GM12878 (cell line): ENCODE measurements around the gene MEIOC. TPM values are rescaled to one million over a fixed set of nuclear protein-coding genes. Genes with fewer than 3 reads are reported as not detected.

Experiments
- MEF2A ChIP-seq: IDR thresholded peaks from 2 replicates; pipeline ENCODE4 v1.6.1; 2011; ENCODE audit warnings: low read depth, mild to moderate bottlenecking, low read length, moderate library complexity; ENCODE audit not compliant: insufficient read depth
- polyA plus RNA-seq, 11 experiments: library from polyadenylated mRNA; depleted of rRNA in 4 of 11; unstranded in 6 of 11; stranded (reverse) in 5 of 11; fragments of >200 nt; fragmentation: Nextera tagmentation in 4 of 11; fragmentation: Illumina TruSeq in 1 of 11; extraction: Ambion mirVana in 4 of 11; extraction: Trizol in 1 of 11; gene quantifications; 1 replicate in 1 of 11; 2 replicates in 10 of 11; pipeline versions ENCODE4 v1.2.1 to v1.2.3, GENCODE V29; 2011 to 2016; ENCODE audit warnings: inconsistent platforms in 2 of 11, missing spikeins in 2 of 11, low read depth in 1 of 11
- small RNA-seq: library from RNA; depleted of rRNA; stranded (forward); fragments of <200 nt; gene quantifications from one replicate; pipeline ENCODE3, GENCODE V24; 2014
- total RNA-seq, 4 experiments: library from RNA; depleted of rRNA in 3 of 4; stranded (reverse); fragments of >200 nt in 3 of 4; fragmentation: Illumina TruSeq in 1 of 4; extraction: Trizol in 1 of 4; gene quantifications; 2 replicates each; pipeline versions ENCODE4 v1.2.1 to v1.2.3, GENCODE V29; 2013 to 2021
- TF ChIP-seq, protein P1 (sequence below): fragments of 450-650 bp; IDR thresholded peaks from 2 replicates; pipeline ENCODE4 v1.6.1; 2018; ENCODE audit warnings: mild to moderate bottlenecking, low read depth, moderate library complexity; ENCODE audit not compliant: partially characterized antibody

MEIOC gene
- total and polyA plus RNA-seq, 10 of the 15 experiments (the other 5 are each of a cell fraction or from before 2014, with no cell fraction given), result 0.01 to 0.48 (median 0.12) TPM; not detected in 4

DNA sequence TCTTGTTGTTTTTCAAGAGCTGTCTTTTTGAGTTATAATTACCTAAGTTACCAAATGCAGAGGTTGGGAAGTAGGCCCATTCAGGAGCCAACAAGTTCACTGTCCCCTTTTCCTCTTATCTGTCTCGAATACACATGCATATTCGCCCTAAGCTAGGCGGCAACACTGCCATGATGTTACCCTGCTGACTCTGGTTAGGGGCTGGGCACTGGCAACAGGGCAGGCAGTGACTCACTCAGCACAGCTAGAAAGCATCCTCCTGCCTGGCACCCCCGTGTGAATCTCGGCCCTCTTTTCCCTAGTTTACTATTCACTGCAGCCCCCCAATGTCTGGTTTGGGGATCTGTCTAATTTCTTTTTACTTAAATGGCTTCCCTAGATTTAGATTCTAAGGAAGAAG lies 66.0 kb downstream of the MEIOC start (continued):
- TF ChIP-seq, protein P1, sequence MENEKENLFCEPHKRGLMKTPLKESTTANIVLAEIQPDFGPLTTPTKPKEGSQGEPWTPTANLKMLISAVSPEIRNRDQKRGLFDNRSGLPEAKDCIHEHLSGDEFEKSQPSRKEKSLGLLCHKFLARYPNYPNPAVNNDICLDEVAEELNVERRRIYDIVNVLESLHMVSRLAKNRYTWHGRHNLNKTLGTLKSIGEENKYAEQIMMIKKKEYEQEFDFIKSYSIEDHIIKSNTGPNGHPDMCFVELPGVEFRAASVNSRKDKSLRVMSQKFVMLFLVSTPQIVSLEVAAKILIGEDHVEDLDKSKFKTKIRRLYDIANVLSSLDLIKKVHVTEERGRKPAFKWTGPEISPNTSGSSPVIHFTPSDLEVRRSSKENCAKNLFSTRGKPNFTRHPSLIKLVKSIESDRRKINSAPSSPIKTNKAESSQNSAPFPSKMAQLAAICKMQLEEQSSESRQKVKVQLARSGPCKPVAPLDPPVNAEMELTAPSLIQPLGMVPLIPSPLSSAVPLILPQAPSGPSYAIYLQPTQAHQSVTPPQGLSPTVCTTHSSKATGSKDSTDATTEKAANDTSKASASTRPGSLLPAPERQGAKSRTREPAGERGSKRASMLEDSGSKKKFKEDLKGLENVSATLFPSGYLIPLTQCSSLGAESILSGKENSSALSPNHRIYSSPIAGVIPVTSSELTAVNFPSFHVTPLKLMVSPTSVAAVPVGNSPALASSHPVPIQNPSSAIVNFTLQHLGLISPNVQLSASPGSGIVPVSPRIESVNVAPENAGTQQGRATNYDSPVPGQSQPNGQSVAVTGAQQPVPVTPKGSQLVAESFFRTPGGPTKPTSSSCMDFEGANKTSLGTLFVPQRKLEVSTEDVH, result no peak
- no peak for TF ChIP-seq MEF2A

Small RNA genes lying within 50 kb of the gene (small RNA-seq; reads per million reads assigned to genes)
- not detected for gene RN7SL819P
- gene SMCO4P1, result not detected

Other genes with a start within 250 kb of the MEIOC start
Only the 7 nearest of the 8 such genes appear.
- 16.0 and 16.8 TPM in 2 replicates for gene GPATCH8, start 153.1 kb upstream of the MEIOC start, total RNA-seq (2014; rRNA removed)
- gene GPATCH8, start 153.1 kb upstream of the MEIOC start, total RNA-seq (2014; rRNA removed; fragmentation: Illumina TruSeq; extraction: Trizol), result 17.9 and 21.8 TPM in 2 replicates
- gene GPATCH8, start 153.1 kb upstream of the MEIOC start, total RNA-seq (2021), result 36.6 and 38.5 TPM in 2 replicates
- gene GPATCH8, start 153.1 kb upstream of the MEIOC start, polyA plus RNA-seq (2011; rRNA removed), result 13.9 and 20.8 TPM in 2 replicates
- gene GPATCH8, start 153.1 kb upstream of the MEIOC start, polyA plus RNA-seq (2014; fragmentation: Illumina TruSeq; extraction: Trizol), result 31.4 and 33.7 TPM in 2 replicates
- 10 to 100 TPM; 11.7 to 18.2 TPM for gene GPATCH8, start 153.1 kb upstream of the MEIOC start, polyA plus RNA-seq (2014; fragmentation: Nextera tagmentation; extraction: Ambion mirVana)
- 21.7 and 23.0 TPM in 2 replicates for gene GPATCH8, start 153.1 kb upstream of the MEIOC start, polyA plus RNA-seq (2014; rRNA removed)
- 10 to 100 TPM; 43.3 to 45.1 TPM for gene GPATCH8, start 153.1 kb upstream of the MEIOC start, polyA plus RNA-seq (2016; fragmentation: Nextera tagmentation; extraction: Ambion mirVana)
- gene FZD2, start 99.0 kb upstream of the MEIOC start, total RNA-seq (2014; rRNA removed), result 1.0 and 1.5 TPM in 2 replicates
- gene FZD2, start 99.0 kb upstream of the MEIOC start, total RNA-seq (2014; rRNA removed; fragmentation: Illumina TruSeq; extraction: Trizol), result 0.41 and 0.63 TPM in 2 replicates
- 4.2 and 4.3 TPM in 2 replicates for gene FZD2, start 99.0 kb upstream of the MEIOC start, total RNA-seq (2021)
- gene FZD2, start 99.0 kb upstream of the MEIOC start, polyA plus RNA-seq (2011; rRNA removed), result 0.33 and 0.67 TPM in 2 replicates
- gene FZD2, start 99.0 kb upstream of the MEIOC start, polyA plus RNA-seq (2014; fragmentation: Illumina TruSeq; extraction: Trizol), result 0.11 and 0.21 TPM in 2 replicates
- under 1 TPM in 1 of 2 experiments, not detected in 1; 0.09 TPM for gene FZD2, start 99.0 kb upstream of the MEIOC start, polyA plus RNA-seq (2014; fragmentation: Nextera tagmentation; extraction: Ambion mirVana)
- 4.0 and 4.9 TPM in 2 replicates for gene FZD2, start 99.0 kb upstream of the MEIOC start, polyA plus RNA-seq (2014; rRNA removed)
- under 1 TPM; 0.25 to 0.29 TPM for gene FZD2, start 99.0 kb upstream of the MEIOC start, polyA plus RNA-seq (2016; fragmentation: Nextera tagmentation; extraction: Ambion mirVana)
- gene CCDC43, start 33.3 kb downstream of the MEIOC start, total RNA-seq (2014; rRNA removed), result 22.4 and 31.7 TPM in 2 replicates
- 41.0 and 42.3 TPM in 2 replicates for gene CCDC43, start 33.3 kb downstream of the MEIOC start, total RNA-seq (2014; rRNA removed; fragmentation: Illumina TruSeq; extraction: Trizol)
- gene CCDC43, start 33.3 kb downstream of the MEIOC start, total RNA-seq (2021), result 22.6 and 25.7 TPM in 2 replicates
- gene CCDC43, start 33.3 kb downstream of the MEIOC start, polyA plus RNA-seq (2011; rRNA removed), result 17.6 and 28.9 TPM in 2 replicates
- 34.0 and 42.6 TPM in 2 replicates for gene CCDC43, start 33.3 kb downstream of the MEIOC start, polyA plus RNA-seq (2014; fragmentation: Illumina TruSeq; extraction: Trizol)
- gene CCDC43, start 33.3 kb downstream of the MEIOC start, polyA plus RNA-seq (2014; fragmentation: Nextera tagmentation; extraction: Ambion mirVana), result 10 to 100 TPM; 10.8 to 15.7 TPM
- gene CCDC43, start 33.3 kb downstream of the MEIOC start, polyA plus RNA-seq (2014; rRNA removed), result 19.6 and 21.0 TPM in 2 replicates
- gene CCDC43, start 33.3 kb downstream of the MEIOC start, polyA plus RNA-seq (2016; fragmentation: Nextera tagmentation; extraction: Ambion mirVana), result 10 to 100 TPM; 37.1 to 38.6 TPM
- 10.0 and 12.1 TPM in 2 replicates for gene DBF4B, start 52.2 kb downstream of the MEIOC start, total RNA-seq (2014; rRNA removed)
- gene DBF4B, start 52.2 kb downstream of the MEIOC start, total RNA-seq (2014; rRNA removed; fragmentation: Illumina TruSeq; extraction: Trizol), result 10.2 and 11.4 TPM in 2 replicates
- gene DBF4B, start 52.2 kb downstream of the MEIOC start, total RNA-seq (2021), result 16.7 and 24.6 TPM in 2 replicates
- 14.6 and 20.4 TPM in 2 replicates for gene DBF4B, start 52.2 kb downstream of the MEIOC start, polyA plus RNA-seq (2011; rRNA removed)
- 15.8 and 21.8 TPM in 2 replicates for gene DBF4B, start 52.2 kb downstream of the MEIOC start, polyA plus RNA-seq (2014; fragmentation: Illumina TruSeq; extraction: Trizol)
- 1 to 10 TPM; 2.4 to 2.5 TPM for gene DBF4B, start 52.2 kb downstream of the MEIOC start, polyA plus RNA-seq (2014; fragmentation: Nextera tagmentation; extraction: Ambion mirVana)
- gene DBF4B, start 52.2 kb downstream of the MEIOC start, polyA plus RNA-seq (2014; rRNA removed), result 20.5 and 21.6 TPM in 2 replicates
- 10 to 100 TPM; 16.4 to 17.3 TPM for gene DBF4B, start 52.2 kb downstream of the MEIOC start, polyA plus RNA-seq (2016; fragmentation: Nextera tagmentation; extraction: Ambion mirVana)
- gene ADAM11, start 102.5 kb downstream of the MEIOC start, total RNA-seq (2014; rRNA removed), result not detected in 2 replicates
- gene ADAM11, start 102.5 kb downstream of the MEIOC start, total RNA-seq (2014; rRNA removed; fragmentation: Illumina TruSeq; extraction: Trizol), result 0.04 and 0.05 TPM in 2 replicates
- 0.13 and 0.26 TPM in 2 replicates for gene ADAM11, start 102.5 kb downstream of the MEIOC start, total RNA-seq (2021)
- gene ADAM11, start 102.5 kb downstream of the MEIOC start, polyA plus RNA-seq (2011; rRNA removed), result 0.26 and 0.35 TPM in 2 replicates
- gene ADAM11, start 102.5 kb downstream of the MEIOC start, polyA plus RNA-seq (2014; fragmentation: Illumina TruSeq; extraction: Trizol), result 0.03 TPM in 1 of 2 replicates, not detected in the other
- not detected for gene ADAM11, start 102.5 kb downstream of the MEIOC start, polyA plus RNA-seq (2014; fragmentation: Nextera tagmentation; extraction: Ambion mirVana)
- gene ADAM11, start 102.5 kb downstream of the MEIOC start, polyA plus RNA-seq (2014; rRNA removed), result 0.03 and 0.37 TPM in 2 replicates
- gene ADAM11, start 102.5 kb downstream of the MEIOC start, polyA plus RNA-seq (2016; fragmentation: Nextera tagmentation; extraction: Ambion mirVana), result under 1 TPM; 0.03 to 0.06 TPM
- gene GJC1, start 173.8 kb downstream of the MEIOC start, total RNA-seq (2014; rRNA removed), result 0.76 and 0.79 TPM in 2 replicates
- gene GJC1, start 173.8 kb downstream of the MEIOC start, total RNA-seq (2014; rRNA removed; fragmentation: Illumina TruSeq; extraction: Trizol), result 0.67 and 0.83 TPM in 2 replicates
- gene GJC1, start 173.8 kb downstream of the MEIOC start, total RNA-seq (2021), result 2.5 and 2.7 TPM in 2 replicates
- 3.0 and 3.4 TPM in 2 replicates for gene GJC1, start 173.8 kb downstream of the MEIOC start, polyA plus RNA-seq (2011; rRNA removed)
- 1.0 and 1.1 TPM in 2 replicates for gene GJC1, start 173.8 kb downstream of the MEIOC start, polyA plus RNA-seq (2014; fragmentation: Illumina TruSeq; extraction: Trizol)
- gene GJC1, start 173.8 kb downstream of the MEIOC start, polyA plus RNA-seq (2014; fragmentation: Nextera tagmentation; extraction: Ambion mirVana), result under 1 TPM; 0.37 to 0.69 TPM
- gene GJC1, start 173.8 kb downstream of the MEIOC start, polyA plus RNA-seq (2014; rRNA removed), result 1.1 and 1.4 TPM in 2 replicates
- 1 to 10 TPM in 1 of 2 experiments, under 1 TPM in 1; 0.72 to 1.0 TPM for gene GJC1, start 173.8 kb downstream of the MEIOC start, polyA plus RNA-seq (2016; fragmentation: Nextera tagmentation; extraction: Ambion mirVana)
- gene HIGD1B, start 191.4 kb downstream of the MEIOC start, total RNA-seq (2014; rRNA removed), result not detected in 2 replicates
- not detected in 2 replicates for gene HIGD1B, start 191.4 kb downstream of the MEIOC start, total RNA-seq (2014; rRNA removed; fragmentation: Illumina TruSeq; extraction: Trizol)
- gene HIGD1B, start 191.4 kb downstream of the MEIOC start, total RNA-seq (2021), result not detected in 2 replicates
- not detected in 2 replicates for gene HIGD1B, start 191.4 kb downstream of the MEIOC start, polyA plus RNA-seq (2011; rRNA removed)
- gene HIGD1B, start 191.4 kb downstream of the MEIOC start, polyA plus RNA-seq (2014; fragmentation: Illumina TruSeq; extraction: Trizol), result not detected in 2 replicates
- gene HIGD1B, start 191.4 kb downstream of the MEIOC start, polyA plus RNA-seq (2014; fragmentation: Nextera tagmentation; extraction: Ambion mirVana), result not detected
- not detected in 2 replicates for gene HIGD1B, start 191.4 kb downstream of the MEIOC start, polyA plus RNA-seq (2014; rRNA removed)
- gene HIGD1B, start 191.4 kb downstream of the MEIOC start, polyA plus RNA-seq (2016; fragmentation: Nextera tagmentation; extraction: Ambion mirVana), result 1 to 10 TPM in 1 of 2 experiments, not detected in 1; 1.0 TPM